Measurements from ENCODE around the gene TBX6.

Gene TBX6

GRCh38 chr16:30114411-30114810, 22.7 kb upstream of the TBX6 start:
- DNase-seq (ENCODE audit: extremely low read depth in 1 of 2, low read depth in 1 of 2): no peak

DNA sequence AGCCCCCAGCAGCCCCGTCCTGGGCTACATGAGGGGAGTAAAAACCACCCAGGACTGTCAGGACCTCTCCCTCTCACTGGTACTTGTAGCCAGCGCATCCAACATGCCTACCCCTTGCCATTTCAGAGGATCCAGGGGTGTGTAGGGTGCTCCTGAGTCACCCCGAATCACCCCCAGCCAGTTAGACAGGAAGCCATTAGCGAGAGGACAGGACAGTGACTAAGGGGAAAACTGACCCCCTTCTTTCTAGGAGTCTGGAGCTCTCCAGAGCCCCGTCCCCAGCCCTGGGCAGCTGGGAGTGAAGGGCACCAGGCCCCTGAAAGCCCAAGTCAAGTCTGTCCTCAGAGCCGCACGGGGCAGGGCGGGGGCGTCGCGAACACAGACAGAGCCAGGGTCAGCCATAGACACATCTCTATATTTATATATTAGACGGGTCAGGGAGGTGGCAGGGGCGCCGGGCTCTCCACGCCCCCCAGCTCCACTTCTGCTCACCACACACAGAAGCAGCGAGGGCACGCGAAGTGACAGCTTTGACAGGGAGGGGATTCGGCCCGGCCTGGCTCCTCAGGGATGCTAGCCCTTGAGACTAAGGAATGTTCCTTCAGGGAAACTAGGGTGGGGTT, 22.1 kb upstream of the TBX6 start:
- DNase-seq (ENCODE audit: extremely low read depth in 1 of 2, low read depth in 1 of 2): no peak

DNA sequence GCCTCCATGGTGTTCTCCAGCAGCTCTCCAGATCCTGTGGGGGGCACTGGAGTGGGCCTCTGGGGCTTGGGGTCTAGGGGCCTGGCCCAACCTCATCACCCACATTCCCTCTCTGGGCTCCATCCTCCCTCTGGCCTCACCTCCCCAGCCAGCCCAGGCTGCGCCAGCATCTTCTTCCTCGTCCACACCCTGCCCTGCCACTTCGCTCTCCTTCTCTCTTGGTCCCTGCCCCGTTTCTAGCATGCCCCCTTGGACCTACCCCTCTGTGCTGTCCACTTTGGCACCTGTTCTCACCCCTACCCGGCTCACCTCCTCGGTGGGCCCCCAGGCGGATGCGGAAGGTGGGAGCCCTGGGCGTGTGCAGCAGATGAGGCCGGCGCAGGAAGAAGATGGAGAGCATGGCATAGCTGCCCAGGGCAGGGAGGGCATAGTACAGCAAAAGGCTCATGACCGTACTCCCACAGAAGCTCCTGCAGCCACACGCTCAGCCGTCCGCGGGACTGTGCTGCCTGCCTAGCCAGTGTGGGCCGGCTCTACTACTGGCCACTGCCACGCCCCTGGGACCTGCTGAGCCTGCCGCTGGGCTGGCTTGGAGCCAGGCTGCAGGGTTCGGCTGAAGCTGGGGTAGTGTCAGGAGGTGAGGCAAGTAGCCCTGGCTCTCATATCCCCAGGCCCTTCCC, 21.4 kb upstream of the TBX6 start, which contains the start of gene GDPD3:
TSS of gene GDPD3 (minus strand) at position 507 of the 680 bp plus-strand sequence. CDS start at position 448, 59 bp downstream.
- DNase-seq (ENCODE audit: extremely low read depth in 1 of 2, low read depth in 1 of 2): no peak

GRCh38 chr16:30112197-30113030, 20.7 kb upstream of the TBX6 start:
- DNase-seq (ENCODE audit: extremely low read depth in 1 of 2, low read depth in 1 of 2): no peak

DNA sequence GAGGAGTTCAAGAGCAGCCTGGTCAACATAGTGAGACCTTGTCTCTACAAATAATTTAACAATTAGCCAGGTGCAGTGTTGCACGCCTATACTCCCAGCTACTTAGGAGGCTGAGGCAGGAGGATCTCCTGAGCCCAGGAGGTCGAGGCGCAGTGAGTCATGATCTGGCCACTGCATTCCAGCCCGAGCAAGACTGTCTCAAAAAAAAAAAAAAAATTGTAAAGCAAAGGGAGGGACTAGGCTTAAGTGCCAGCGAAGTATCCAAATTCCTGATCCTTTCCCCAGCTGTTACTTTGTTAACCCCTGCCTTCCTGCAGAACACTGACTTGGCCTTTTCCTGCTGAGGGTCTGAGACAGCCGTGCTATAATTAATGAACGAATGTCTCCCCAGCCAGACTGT, 18.9 kb upstream of the TBX6 start:
- DNase-seq (ENCODE audit: extremely low read depth in 1 of 2, low read depth in 1 of 2): no peak

GRCh38 chr16:30108059-30108850, 16.5 kb upstream of the TBX6 start:
- no peak for DNase-seq (ENCODE audit: extremely low read depth in 1 of 2, low read depth in 1 of 2)

DNA sequence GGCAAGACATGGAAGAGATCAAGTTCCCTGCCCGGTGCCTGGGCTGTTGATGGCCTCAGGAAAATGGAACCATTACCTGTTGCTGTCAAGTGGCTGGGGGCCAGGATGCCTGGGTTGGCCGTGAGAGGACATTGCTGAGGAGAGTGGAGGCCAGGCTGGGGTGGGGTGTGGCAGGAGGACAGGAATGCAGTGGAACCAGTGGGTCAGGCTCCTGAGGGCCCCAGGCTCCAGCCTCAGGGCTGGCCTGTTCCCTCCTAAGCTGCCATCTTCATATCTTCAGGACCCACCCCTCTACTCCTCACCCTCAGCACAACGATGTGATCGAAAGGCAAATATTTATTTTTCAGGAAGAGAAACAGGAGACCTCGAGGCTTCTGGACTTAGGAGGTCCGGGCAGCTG, 12.8 kb upstream of the TBX6 start:
- DNase-seq (ENCODE audit: extremely low read depth in 1 of 2, low read depth in 1 of 2): no peak

- no peak for DNase-seq (ENCODE audit: extremely low read depth in 1 of 2, low read depth in 1 of 2)
Observed at GRCh38 chr16:30104090-30104489, 12.4 kb upstream of the TBX6 start.

GRCh38 chr16:30096862-30097563, 5.3 kb upstream of the TBX6 start:
- DNase-seq (ENCODE audit: extremely low read depth in 1 of 2, low read depth in 1 of 2): no peak

DNA sequence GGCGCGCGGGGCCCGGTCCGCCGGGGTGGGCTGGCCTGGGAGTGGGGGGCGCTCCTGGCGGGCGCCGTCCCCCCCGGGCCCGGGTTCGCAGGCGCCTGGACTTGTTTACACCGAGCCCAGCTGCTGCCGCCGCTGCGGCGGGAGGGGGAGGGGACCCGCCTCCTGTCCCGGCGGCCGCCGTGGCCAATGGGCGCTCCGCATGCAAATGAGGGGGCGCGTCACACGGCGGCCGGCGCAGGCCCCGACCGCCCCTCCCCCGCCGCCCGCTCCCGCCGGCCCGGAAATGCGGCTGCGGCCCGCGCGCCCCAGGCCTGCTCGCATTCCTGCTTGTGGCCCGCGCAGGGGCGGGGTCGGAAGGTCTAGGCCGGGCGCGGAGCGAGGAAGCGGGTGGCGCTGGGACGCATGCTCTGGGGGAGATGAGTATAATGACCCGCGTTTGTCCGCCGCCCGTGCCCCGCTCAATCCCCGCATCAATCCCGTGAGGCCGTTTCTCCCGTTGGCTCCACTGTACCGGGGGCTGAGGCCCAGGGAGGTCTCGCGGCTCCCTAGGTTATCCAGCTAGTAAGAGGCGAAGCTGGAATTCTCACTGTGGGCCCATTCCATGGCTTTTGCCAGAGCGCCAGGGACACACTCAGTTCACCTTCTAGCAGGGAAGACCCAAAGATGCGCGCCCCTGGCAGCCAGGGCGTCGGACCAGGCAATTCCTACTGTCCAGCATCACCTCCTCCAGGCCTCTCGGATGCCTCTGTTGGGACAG, 4.6 kb upstream of the TBX6 start, which contains the start of gene YPEL3:
TSS of gene YPEL3 (minus strand) at position 109 of the 757 bp plus-strand sequence. CDS start 731 bp downstream, outside the sequence.
- peak; percentile 75 to 76 for DNase-seq (ENCODE audit: extremely low read depth in 1 of 2, low read depth in 1 of 2)

DNA sequence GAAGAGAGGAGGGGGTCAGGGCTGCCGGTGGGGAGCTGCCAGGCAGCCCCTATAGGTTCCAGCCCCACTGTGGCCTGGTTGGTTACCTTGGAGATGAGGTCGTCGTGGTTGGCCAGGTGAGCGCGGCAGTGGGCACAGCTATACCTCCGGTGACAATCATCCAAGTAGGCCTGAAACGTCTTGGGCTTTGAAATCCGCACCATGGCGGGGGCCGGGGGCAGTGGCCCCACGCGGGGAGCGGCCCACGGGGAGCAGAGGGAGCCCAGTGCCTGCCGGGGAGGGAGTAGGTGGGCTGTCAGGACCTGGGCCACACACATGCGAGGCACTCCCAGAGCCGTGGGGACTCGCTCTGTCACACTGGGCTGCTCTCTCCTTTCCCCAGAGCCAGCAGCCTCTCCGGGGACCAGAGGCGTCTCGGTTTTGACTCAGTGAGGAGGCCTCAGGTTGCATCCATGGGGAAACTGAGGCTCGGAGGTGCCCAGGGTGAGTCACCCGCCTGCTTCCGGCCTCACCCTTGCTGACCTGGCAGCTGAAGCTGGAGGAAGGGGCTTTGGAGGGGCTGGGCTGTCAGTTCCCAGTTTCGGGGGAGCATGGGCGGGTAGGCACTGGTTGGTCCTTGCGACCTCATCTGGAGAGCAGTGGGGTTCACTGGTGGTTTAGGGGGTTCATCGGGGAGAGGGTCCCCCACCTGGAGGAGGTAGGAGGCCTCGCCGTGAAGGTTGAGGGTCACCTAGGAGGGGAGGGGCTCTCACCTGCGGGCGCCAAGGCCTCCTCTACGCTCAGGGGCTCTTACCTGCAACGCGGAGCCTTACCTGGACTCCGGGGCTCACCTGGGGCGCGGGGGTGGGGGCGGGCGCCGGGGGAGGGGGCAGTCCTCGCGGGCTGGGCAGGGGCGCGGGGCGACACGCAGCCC, 3.7 kb upstream of the TBX6 start:
- no peak for DNase-seq (ENCODE audit: extremely low read depth in 1 of 2, low read depth in 1 of 2)

DNA sequence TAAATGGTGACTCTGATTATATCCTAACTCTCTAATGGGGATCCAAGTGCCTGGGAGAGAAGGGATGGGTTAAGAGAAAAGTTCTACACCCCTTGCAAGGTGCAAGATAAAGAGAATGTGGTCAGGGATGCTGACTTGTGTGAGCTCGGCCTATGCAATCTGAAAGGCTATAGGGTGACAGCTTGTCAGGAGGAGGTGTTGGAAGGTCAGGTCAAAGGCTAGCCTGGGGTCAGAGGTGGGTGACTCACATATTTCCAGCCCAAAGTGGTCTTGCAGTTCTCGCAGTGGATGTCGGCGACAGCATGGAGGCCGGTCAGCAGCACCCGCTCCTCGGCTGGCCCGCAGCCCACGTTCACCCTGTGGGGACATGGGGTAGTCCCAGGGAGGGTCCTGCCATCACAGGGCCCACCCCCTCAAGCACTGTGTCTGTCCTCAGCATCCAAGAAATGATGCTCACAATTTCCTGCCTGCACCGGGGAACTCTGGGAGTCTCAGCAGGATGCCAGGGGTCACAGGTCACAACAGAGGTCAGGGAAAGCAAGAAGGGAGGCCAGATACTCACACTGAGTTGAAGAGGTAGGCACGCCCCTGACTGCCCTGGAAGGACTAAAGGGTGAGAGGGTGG, 2.9 kb upstream of the TBX6 start:
- no peak for DNase-seq (ENCODE audit: extremely low read depth in 1 of 2, low read depth in 1 of 2)

DNA sequence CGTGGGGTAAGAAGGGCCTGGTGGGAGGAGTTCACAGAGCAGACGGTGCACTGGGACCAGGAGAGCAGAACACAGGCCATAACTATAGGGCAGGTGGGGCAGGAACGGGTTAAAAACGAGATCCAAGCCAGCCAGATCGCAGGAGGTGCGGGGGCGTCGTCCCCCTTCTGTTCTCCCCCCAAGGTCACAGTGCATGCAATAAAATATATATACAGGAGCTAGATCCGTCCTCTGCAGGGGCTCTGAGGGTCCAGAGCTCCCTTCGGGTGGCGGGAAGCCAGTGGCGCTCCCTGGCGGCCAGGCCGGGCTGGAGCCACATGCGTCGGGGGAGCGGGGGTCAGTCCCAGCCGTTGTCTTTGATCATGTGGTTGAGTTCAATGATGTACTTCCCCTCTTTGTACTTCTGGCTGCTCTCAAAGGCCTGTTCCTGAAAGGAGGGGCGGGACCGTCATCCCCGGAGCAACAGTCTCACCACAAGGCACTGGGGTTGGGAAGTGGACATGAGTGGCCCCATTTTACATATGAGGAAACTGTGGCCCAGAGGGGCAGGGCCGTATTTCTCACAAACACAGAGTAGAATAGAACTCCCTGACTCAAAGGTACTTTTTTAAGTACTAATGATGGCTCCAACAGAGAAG, 768 bp upstream of the TBX6 start:
- peak; percentile 62 to 71 for DNase-seq (ENCODE audit: extremely low read depth in 1 of 2, low read depth in 1 of 2)

- DNase-seq (ENCODE audit: extremely low read depth in 1 of 2, low read depth in 1 of 2): no peak
Observed at GRCh38 chr16:30090610-30091331, 953 bp downstream of the TBX6 start.

GRCh38 chr16:30088832-30089624, 2.7 kb downstream of the TBX6 start:
- no peak for DNase-seq (ENCODE audit: extremely low read depth in 1 of 2, low read depth in 1 of 2)

DNA sequence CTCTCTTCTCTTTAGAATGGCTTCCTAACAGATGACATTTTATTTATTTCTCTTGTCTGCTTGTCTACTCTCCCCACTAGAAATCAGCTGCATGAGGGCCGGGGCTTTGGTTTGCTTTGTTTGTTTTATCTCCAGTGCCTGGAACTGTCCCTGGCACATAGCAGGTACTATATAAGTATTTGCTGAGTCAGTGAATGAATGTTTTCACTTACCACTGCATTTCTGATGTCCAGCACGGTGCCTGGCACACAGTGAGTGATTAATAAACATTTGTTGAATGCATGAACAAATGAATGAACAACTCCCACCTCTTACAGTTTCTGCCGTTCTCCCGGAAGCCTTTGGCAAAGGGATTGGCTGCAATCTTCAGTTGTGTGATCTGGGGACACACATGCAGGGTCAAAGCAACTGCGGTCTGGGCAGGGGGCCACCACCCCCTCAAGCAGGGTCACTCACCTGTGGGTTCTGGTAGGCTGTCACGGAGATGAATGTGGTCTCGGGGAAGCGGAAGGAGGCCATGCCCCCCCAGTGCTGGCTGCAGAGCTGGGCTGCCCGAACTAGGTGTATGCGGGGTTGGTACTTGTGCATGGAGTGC, 3.4 kb downstream of the TBX6 start:
- DNase-seq (ENCODE audit: extremely low read depth in 1 of 2, low read depth in 1 of 2): no peak
